ENCODE data around the gene SYCN.
"Not testable (repeated sequence)": the region's sequence is repeated elsewhere in the genome, so short reads cannot be mapped to it uniquely, and the experiment has no call there.

GRCh38 chr19:39215323-39215722 lies 11.3 kb upstream of the SYCN start:
- not testable (repeated sequence) for TF ChIP-seq CTCF (IDR thresholded peaks at IDR 0.05; ENCODE audit: control extremely low read depth in 1 of 3, insufficient read depth in 1 of 3, low read depth in 1 of 3, low read length in 3 of 3); USF2 (IDR thresholded peaks at IDR 0.05; ENCODE audit: low read length); SIX5 (IDR thresholded peaks at IDR 0.05; ENCODE audit: low read depth, low read length); CHD1 (IDR thresholded peaks at IDR 0.05; ENCODE audit: low read depth, low read length)

Data from H1 (cell line).